Germinal center (tissue), 1 donor: ENCODE results near the gene DUOX1.
A peak's percentile ranks its signal among the peaks of the same experiment; 100 is the strongest.

ENCODE experiments used
- DNase-seq: peaks from one replicate; pipeline ENCODE4 v3.0.0; 2012; ENCODE audit warnings: mixed read lengths, low spot score

The DUOX1 gene

GRCh38 chr15:45187894-45188830 lies 58.4 kb downstream of the DUOX1 start, which contains the start of gene SHF:
Gene SHF (minus strand): TSS chr15:45187966. CDS start chr15:45187951, 15 bp downstream.
- peak; percentile 74 for DNase-seq

DNA sequence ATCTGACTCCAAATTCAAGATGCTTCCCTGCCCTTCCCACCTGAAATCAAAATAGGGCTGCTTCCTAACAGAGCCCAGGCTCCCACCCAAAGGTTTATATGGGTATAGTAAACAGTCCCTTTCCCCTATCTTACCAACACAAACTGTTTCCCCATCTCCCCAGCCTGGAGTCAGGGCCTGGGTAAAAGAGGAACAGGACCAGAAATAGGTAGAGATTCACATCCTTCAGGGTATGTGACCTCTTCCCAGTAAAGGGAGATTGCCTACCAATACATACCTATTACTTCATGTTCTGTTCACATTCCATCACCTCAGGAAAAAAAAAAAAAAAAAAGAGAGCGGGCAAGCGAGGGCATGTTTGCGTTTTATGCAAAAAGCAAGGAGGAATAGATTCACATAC lies 67.7 kb downstream of the DUOX1 start:
- DNase-seq = no peak

DNA sequence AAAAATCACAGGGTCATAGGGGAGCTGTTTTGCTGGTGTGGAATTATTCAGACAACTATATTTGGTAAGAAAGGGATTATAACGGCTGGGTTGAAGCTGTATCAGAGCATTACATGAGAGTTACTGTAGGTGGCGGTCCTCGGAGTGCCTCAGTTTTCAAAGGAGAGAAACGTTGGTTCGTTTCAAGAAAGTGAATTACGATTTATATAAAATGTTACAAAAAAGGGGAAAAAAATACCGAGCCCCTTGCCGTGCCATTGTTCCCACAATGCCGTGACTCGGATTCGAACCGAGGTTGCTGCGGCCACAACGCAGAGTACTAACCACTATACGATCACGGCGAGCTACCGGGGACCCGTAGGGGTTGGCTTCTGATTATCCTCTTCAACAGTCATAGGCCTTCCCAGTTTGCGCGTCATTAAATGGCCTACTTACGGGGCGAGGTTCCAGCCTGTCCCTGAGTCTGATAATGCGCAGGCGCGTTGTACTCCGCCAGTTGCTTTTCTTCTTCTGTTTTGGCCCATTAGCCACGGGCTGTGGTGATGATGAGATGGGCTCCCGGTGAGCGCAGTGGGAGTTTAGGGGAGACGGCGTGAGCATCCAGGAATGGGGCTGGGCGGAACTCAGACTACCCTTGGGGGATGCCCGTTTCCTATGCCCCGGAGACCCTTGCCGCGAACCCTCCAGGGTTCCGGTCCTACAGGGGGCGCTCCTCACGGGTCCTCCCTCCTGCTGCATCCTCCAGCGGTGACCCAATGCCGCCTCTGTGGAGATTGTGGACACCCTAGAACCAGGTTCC lies 68.7 kb downstream of the DUOX1 start:
- peak; percentile 88 for DNase-seq

- peak; percentile 30 for DNase-seq
These were observed 69.5 kb downstream of the DUOX1 start for GRCh38 chr15:45199136-45199810.

DNA sequence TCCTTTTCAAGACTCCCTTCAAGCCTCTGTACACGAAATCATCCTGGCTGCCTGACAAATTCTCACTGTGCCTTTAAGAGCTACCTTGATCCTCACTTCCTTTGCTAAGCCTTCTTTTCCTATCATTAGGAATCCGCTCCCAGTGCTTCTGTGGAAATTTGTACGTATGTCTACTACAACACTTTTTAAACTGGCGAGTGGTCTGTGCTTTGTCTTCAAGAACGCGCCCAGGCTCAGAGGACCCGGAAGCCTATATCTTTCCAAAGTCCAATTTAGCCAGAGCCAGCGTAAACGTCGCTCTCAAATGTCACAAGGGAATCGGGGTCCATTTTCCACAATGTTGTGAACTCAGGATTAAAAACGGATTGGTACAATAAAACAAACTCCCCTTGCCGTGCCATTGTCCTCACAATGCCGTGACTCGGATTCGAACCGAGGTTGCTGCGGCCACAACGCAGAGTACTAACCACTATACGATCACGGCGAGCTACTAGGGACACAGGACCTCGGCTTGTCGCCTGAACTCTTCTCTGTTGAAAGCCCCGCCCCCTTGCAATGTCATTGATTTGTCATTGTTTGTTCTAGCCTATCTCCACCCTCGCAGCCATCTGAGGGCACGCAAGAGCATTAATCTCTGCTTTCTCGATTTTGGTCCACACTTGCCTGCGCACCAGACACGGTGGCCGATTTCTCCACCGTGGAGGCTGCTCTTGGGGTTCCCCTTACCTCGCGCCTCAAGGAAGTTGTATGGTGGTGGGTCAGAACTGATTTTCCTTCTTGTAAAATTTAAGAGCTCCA lies 70.4 kb downstream of the DUOX1 start:
- DNase-seq = peak; percentile 85

GRCh38 chr15:45200799-45201556 lies 71.2 kb downstream of the DUOX1 start:
- DNase-seq = no peak

- DNase-seq = no peak
These were observed 71.7 kb downstream of the DUOX1 start for GRCh38 chr15:45201557-45201859.

- DNase-seq = no peak
These were observed 72.1 kb downstream of the DUOX1 start for GRCh38 chr15:45201869-45202268.

GRCh38 chr15:45203182-45203581 lies 73.4 kb downstream of the DUOX1 start:
- DNase-seq = no peak

DNA sequence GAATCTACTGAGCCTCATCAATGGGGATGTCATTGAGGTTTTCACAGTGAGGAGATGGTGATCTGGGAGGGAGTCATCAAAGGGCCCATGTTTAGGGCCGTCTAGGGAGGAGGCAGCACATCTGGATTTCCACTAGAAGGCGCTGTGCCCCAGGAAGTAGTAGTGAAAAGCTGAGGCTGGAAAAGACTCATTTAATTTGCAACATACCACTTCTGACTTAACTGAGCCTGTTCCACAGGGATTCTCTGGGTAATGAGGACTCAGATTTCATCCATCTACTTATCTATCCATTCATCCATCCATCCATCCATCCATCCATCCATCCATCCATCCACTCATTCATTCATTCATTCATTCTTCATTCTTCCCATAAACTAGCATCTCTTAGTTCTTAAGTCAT lies 75.4 kb downstream of the DUOX1 start:
- DNase-seq = peak; percentile 67

- DNase-seq = no peak
These were observed 82.7 kb downstream of the DUOX1 start for GRCh38 chr15:45212493-45212892.
